GM19455 (cell line): ENCODE data around the gene RALY.

Experiments
- ATAC-seq: cut with Tn5 transposase; IDR thresholded peaks from one replicate; pipeline ENCODE4 v1.9.1; 2021; ENCODE audit not compliant: unreplicated experiment

Gene RALY

DNA sequence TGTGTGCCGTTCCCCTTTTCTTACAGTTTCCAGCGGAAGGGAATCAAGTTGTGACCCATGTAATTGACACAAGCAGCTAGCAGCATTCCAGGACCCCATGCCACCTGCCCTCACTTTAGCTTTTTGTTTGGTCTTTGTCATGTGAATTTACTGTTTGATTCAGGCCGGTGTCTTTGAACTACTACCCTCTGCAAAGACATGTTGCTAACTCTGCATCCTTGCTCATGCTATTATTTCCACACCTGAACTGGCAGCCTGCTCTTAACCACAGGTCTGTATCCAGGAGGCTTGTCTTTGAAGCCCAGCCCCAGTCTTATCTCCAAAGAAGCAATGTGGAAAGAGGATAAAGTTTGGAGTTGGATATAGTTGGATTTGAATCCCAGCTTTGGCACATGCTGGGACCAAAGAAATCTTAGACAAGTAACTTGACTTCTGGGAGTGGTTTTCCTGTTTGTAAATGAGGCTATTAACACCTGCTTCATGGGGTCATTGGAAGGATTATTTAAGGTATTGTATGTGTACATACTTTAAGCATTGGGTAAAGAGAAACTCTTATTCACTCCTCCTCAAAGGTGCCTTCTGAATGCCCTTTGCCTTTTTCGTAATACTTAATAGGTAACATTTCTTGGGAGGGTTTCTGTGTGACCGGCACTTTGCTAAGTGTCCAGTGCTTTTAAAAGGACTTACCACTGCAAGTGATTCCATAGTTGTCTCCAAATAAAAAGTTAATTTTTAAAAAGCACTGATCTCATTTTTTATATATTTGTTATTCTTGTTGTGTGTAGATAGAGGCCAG is 52.4 kb downstream of the RALY start:
- ATAC-seq: no peak

GRCh38 chr20:34047010-34047687 is 53.4 kb downstream of the RALY start:
- ATAC-seq: no peak

GRCh38 chr20:34047917-34048316 is 54.2 kb downstream of the RALY start:
- no peak for ATAC-seq

DNA sequence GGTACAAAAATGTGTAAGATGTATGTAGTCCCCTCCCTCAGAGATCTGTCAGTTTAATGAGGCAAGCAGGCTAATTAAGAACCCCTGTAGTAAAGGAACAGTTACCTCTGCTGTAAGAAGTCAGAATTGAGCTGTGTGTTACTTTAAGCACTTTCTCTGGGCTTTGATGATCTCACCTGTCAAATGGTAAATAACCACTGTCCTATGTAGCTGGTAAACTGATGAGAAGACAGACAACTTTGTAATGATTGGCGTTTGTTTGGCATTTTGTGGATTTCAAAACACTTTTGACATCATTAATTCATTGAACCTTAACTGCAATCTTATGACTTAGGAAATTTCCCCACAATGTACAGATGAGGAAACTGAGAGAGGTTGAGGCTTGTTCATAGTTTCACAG is 55.7 kb downstream of the RALY start:
- ATAC-seq: no peak

DNA sequence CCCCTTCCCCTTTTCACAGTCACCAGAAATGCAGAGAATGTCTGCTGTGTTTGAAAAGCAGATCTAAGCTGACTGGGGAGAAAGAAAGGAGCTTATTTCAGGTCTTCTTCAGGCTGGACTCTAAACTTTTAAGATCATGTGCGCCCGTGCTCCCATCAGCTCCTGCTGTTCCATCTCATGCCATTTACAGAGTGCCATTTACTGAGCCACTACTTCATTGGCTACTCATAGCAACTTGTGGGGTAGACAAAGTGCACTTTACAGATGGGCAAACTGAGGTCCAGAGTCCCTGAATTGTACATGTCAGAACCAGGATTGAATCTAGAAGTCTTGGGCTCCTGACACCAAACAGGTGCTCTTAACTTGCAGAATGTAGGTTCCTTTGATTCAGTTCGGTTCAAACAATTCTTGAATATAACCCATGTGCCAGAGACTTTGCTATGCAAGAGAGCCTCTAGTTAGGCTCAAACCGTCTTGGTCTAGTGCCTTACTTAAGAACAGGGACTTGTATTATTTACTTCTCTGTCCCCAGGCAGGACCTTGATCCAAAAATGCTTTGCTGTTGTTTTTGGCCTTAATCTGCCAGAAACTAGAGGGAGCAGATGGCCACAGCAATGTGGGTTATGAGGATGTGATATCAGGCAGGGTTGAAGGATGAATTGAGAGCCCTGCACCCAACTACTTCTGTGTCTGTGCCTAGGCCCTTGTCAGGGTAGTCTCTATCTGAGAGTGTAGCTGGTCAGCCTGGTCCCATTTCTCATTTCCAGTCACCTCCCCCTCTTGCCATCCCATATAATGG is 56.4 kb downstream of the RALY start:
- no peak for ATAC-seq

- no peak for ATAC-seq
Measured at GRCh38 chr20:34052414-34052813, 58.7 kb downstream of the RALY start.

DNA sequence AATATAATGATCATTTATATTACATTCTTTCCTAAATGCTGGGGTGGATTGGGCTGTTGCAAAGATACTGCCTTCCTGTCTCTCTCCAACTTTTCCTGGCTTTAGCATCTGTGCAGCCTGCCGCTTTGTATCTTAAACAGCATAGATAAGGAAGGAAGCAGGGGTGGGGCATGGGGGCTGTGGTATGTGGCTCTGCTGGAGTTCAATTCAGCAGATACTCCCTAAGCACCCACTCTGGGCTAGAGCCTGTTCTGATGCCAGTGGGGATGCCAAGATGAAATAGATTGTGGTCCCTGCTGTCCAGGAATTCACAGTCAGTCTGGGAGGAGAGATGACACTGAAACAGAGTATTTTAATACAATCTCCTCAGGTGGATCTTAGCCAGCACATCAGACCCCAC is 61.6 kb downstream of the RALY start:
- no peak for ATAC-seq

DNA sequence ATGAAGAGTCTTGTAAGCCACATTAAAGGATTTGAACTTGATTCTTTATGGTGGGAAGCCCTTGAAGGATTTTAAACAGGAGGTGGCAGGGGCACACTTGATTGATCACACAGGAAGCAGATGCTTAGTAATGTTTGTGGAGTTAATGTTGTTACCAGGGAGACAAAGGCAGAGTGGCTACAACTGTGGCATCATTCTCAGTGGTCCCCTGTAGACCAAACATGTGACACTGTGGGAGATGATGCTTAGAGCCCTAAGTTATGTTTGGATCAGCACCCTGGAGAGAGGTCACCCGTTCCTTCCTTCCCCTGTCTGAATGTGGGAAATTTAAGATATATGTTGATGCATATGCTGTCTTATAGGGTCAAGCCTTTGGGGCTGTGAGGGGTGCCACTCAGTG is 65.1 kb downstream of the RALY start:
- ATAC-seq: no peak

GRCh38 chr20:34060970-34061369 is 67.3 kb downstream of the RALY start:
- no peak for ATAC-seq

GRCh38 chr20:34061695-34062094 is 68.0 kb downstream of the RALY start:
- no peak for ATAC-seq

DNA sequence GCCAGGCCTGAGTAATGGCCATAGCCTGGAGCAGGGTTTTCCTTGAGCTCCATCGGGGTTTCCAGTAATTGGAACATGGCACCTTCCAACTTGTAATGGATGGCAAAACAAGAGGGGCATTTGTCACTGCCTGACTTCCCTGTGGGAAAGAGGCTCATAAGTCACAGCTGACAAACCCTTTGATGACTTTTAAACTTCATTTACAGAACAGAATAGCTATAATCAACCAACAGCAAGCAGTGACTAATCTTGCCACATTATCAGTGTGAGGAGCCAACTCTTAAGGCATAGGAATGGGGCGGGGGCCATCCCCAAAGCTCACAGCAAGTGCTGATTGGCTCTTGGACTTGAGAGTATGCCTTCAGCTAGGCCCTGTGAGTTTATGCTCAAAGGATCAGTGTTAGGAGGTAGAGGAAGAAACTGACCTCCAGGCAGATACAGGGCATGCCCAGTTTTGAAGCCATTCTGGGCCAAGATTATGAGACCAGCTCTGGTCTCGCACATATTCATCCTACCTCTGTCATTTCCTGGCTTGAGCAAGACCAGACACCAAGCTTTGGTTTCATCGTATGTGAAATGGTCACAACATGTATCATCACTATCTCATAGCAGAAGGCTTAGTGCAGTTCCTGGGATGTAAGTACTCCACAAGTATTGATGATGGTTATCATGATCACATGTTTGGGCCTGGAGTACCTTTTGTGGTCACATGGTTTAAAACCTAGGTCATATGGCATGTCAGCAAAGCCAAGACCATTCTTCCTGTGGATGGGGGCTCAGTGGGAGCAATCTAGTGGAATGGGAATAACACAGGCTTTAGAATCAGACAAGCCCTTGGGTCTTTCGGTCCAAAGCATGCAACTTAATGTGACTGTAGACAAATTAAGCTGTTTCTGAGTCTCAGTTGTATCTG is 69.1 kb downstream of the RALY start:
- no peak for ATAC-seq

DNA sequence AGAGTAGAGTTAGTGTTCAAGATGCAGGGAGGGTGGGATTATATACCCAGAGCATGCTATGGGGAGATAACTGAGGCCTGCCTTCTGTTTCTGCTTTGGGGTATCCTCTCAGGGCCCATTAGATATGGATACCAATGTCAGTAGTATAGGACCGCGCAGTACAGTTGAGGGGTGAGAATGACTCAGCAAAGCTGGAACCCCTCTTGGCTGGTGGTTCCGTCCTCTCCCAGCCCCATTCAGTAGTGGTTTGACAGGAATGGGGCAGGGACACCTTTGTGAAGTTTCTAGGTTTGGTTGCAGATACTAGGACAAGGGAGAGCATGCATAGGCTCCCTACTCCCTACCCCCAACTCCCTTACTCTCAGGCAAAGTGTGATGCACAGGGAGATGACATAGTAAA is 70.6 kb downstream of the RALY start:
- no peak for ATAC-seq

GRCh38 chr20:34065260-34065659 is 71.5 kb downstream of the RALY start:
- ATAC-seq: no peak

- ATAC-seq: no peak
Measured at GRCh38 chr20:34066476-34067090, 72.9 kb downstream of the RALY start.

GRCh38 chr20:34068001-34068400 is 74.3 kb downstream of the RALY start:
- ATAC-seq: no peak

GRCh38 chr20:34069341-34070078 is 75.8 kb downstream of the RALY start:
- no peak for ATAC-seq

GRCh38 chr20:34070079-34070439 is 76.3 kb downstream of the RALY start:
- no peak for ATAC-seq

DNA sequence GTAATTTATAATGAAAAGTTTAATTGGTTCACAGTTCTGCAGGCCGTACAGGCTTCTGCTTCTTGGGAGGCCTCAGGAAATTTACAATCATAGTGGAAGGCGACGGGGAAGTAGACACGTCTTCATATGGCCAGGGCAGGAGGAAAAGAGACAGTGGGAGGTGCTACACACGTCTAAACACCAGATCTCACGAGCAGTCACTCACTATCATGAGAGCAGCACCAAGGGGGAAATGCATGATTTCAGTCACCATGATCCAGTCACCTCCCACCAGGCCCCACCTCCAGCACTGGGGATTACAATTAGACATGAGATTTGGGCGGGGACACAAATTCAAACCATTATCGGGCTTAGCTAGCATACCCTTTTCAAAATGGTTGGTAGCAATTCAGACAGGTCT is 77.1 kb downstream of the RALY start:
- no peak for ATAC-seq

GRCh38 chr20:34072076-34072475 is 78.4 kb downstream of the RALY start:
- no peak for ATAC-seq

- no peak for ATAC-seq
Measured at GRCh38 chr20:34072778-34073177, 79.1 kb downstream of the RALY start.
